B cell (primary cell): ENCODE data around the gene ZBTB32. TPM values are rescaled to one million over a fixed set of nuclear protein-coding genes. Genes with fewer than 3 reads are reported as not detected.

Experiments
- ATAC-seq: fragments of 200-7000 bp; cut with Tn5 transposase; one replicate; pipeline ENCODE4 v1.10.0; 2021; ENCODE audit warnings: low read depth, mild to moderate bottlenecking, moderate number of reproducible peaks, moderate library complexity
- CTCF ChIA-PET: fragments of 350-600 bp; sonication (Branson Sonifier 250); formaldehyde crosslinking; loops from one replicate; lab custom pipeline; 2021; ENCODE audit warnings: antibody characterized with exemption, inconsistent platforms; lab: Charles Lee
- POLR2A ChIA-PET: fragments of 350-600 bp; sonication (Branson Sonifier 250); formaldehyde crosslinking; loops from one replicate; lab custom pipeline; 2021; ENCODE audit warnings: antibody characterized with exemption; lab: Charles Lee
- DNase-seq: peaks from one replicate; pipeline ENCODE4 v3.0.0; 2013
- H2AFZ ChIP-seq: 2 replicates; pipeline ENCODE4 v1.6.1; 2012; ENCODE audit warnings: mild to moderate bottlenecking, low read depth, low read length; ENCODE audit not compliant: insufficient read depth, poor library complexity, severe bottlenecking
- H3K27ac ChIP-seq, 2 donors: 1 replicate in 1 of 2; 2 replicates in 1 of 2; pipeline ENCODE4 v1.5.1; 2012 to 2013; ENCODE audit warnings: low read length in 2 of 2, mild to moderate bottlenecking in 2 of 2, moderate library complexity in 1 of 2
- H3K27me3 ChIP-seq, 4 experiments: fragments of 200-600 bp in 1 of 4; sonication (generic) in 1 of 4; replicated peaks in 1 of 4; 1 replicate in 2 of 4; 2 replicates in 2 of 4; pipeline versions ENCODE4 v1.6.1 to v1.7.0; 2013 to 2016; ENCODE audit warnings: low read length in 3 of 4, mild to moderate bottlenecking in 2 of 4, mixed read lengths in 1 of 4, moderate library complexity in 1 of 4; ENCODE audit not compliant: insufficient read depth in 4 of 4, control insufficient read depth in 3 of 4; ENCODE audit errors: control extremely low read depth in 1 of 4
- H3K36me3 ChIP-seq, 2 experiments: replicated peaks in 1 of 2; 1 replicate in 1 of 2; 2 replicates in 1 of 2; pipeline versions ENCODE4 v1.6.1 to v1.7.1; 2013; ENCODE audit warnings: low read length in 1 of 2; ENCODE audit not compliant: insufficient read depth in 2 of 2, control insufficient read depth in 1 of 2; ENCODE audit errors: control extremely low read depth in 1 of 2, extremely low read depth in 1 of 2
- H3K4me1 ChIP-seq, 2 donors: fragments of 200-600 bp in 1 of 2; sonication (generic) in 1 of 2; 1 replicate in 1 of 2; 2 replicates in 1 of 2; pipeline versions ENCODE4 v1.5.1 to v1.6.1; 2013 to 2017; ENCODE audit warnings: low read length in 2 of 2; ENCODE audit not compliant: control insufficient read depth in 2 of 2, insufficient read depth in 2 of 2
- H3K4me2 ChIP-seq: replicated peaks from 2 replicates; pipeline ENCODE3; 2012; ENCODE audit warnings: mild to moderate bottlenecking, low read depth, low read length; ENCODE audit not compliant: poor library complexity, severe bottlenecking
- H3K4me3 ChIP-seq, 5 experiments: fragments of 200-600 bp in 1 of 5; sonication (generic) in 1 of 5; 1 replicate in 3 of 5; 2 replicates in 2 of 5; pipeline versions ENCODE4 v1.5.1 to v1.7.0; 2011 to 2016; ENCODE audit warnings: low read length in 4 of 5, mild to moderate bottlenecking in 4 of 5, low read depth in 2 of 5, control low read depth in 1 of 5, moderate library complexity in 1 of 5; ENCODE audit not compliant: insufficient read depth in 1 of 5; ENCODE audit errors: control extremely low read depth in 1 of 5, extremely low read depth in 1 of 5
- H3K79me2 ChIP-seq: fragments of 200-600 bp; sonication (generic); one replicate; pipeline ENCODE4 v1.6.0; 2016; ENCODE audit warnings: low read length; ENCODE audit not compliant: control insufficient read depth, insufficient read depth
- H3K9ac ChIP-seq: fragments of 200-600 bp; sonication (generic); 2 replicates; pipeline ENCODE4 v1.6.1; 2017; ENCODE audit warnings: mild to moderate bottlenecking, low read length, moderate library complexity
- H3K9me3 ChIP-seq, 3 donors: one replicate each; pipeline versions ENCODE4 v1.6.1 to v1.7.1; 2013; ENCODE audit warnings: low read length in 2 of 3; ENCODE audit not compliant: control insufficient read depth in 2 of 3, insufficient read depth in 1 of 3; ENCODE audit errors: control extremely low read depth in 1 of 3
- H4K20me1 ChIP-seq: 2 replicates; pipeline ENCODE4 v1.6.0; 2012; ENCODE audit warnings: mild to moderate bottlenecking, low read length; ENCODE audit not compliant: insufficient read depth, control insufficient read depth, poor library complexity, severe bottlenecking
- H3K27ac Mint-ChIP-seq: one replicate; pipeline ENCODE4 v1.8.0; 2021; ENCODE audit warnings: mixed read lengths
- H3K27me3 Mint-ChIP-seq: one replicate; pipeline ENCODE4 v1.8.0; 2021; ENCODE audit warnings: mixed read lengths
- H3K4me1 Mint-ChIP-seq: one replicate; pipeline ENCODE4 v1.8.0; 2021; ENCODE audit warnings: mixed read lengths
- H3K4me3 Mint-ChIP-seq: one replicate; pipeline ENCODE4 v1.8.0; 2021; ENCODE audit warnings: mixed read lengths
- H3K9me3 Mint-ChIP-seq: one replicate; pipeline ENCODE4 v1.8.0; 2022; ENCODE audit warnings: mixed read lengths; ENCODE audit not compliant: insufficient read depth
- EZH2 ChIP-seq: IDR thresholded peaks from 2 replicates; pipeline ENCODE4 v1.6.1; 2012; ENCODE audit warnings: borderline replicate concordance, low read depth, mild to moderate bottlenecking, moderate library complexity, low read length; ENCODE audit not compliant: insufficient read depth, poor library complexity, severe bottlenecking
- WGBS: methylation state at CpG from one replicate; pipeline ENCODE4 v1.1.5; 2013; ENCODE audit warnings: missing lambda C conversion rate; ENCODE audit not compliant: insufficient coverage; 5-methylcytosine and 5-hydroxymethylcytosine counted together
- intact Hi-C: fragments of 100-400 bp; cut with micrococcal nuclease; formaldehyde crosslinking; loops from one replicate; pipeline ENCODE4 v1.10.0; 2022
- polyA plus RNA-seq: library from polyadenylated mRNA; depleted of rRNA; stranded (reverse); fragments of >200 nt; gene quantifications from 2 replicates; pipeline ENCODE4 v1.2.3, GENCODE V29; 2012
- total RNA-seq, 2 donors: library from RNA; stranded (reverse); fragments of 120-200 nt in 1 of 2; gene quantifications; 1 replicate in 1 of 2; 2 replicates in 1 of 2; pipeline versions ENCODE4 v1.2.3 to v1.2.4, GENCODE V29; 2013 to 2022
- TF ChIP-seq, protein P1 (sequence below): fragments of 200-600 bp; IDR thresholded peaks from one replicate; pipeline ENCODE4 v1.8.0; 2022; ENCODE audit warnings: antibody characterized with exemption, mild to moderate bottlenecking

Gene ZBTB32
- total and polyA plus RNA-seq, 2 donors (not counting 1 experiment from before 2014, with no cell fraction given), result 18.9 to 28.1 TPM

DNA sequence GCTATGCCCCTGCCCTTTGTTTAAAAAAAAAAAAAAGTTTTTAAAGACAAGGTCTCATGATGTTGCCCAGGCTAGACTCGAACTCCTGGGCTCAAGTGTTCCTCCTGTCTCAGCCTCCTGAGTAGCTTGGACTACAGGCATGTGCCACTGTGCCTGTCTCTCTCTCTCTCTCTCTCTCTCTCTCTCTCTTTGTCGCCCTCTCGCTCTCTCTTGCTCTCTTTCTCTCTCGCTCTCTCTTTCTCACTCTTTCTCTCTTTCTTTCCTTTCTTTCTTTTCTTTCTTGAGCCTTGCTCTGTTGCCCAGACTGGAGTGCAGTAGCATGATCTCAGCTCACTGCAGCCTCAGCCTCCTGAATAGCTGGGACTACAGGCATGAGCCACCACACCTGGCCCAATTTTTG, 48.8 kb upstream of the ZBTB32 start:
- Mint-ChIP-seq H3K27ac (no peak overlapping the region), H3K27me3 (no peaks in the 10 kb centered on the region), H3K4me3 (no peak overlapping the region), H3K9me3 (no peaks in the 10 kb centered on the region), H3K4me1 (peaks cover 7% of the 10 kb centered on the region)
- TF ChIP-seq EZH2, result no peak
- TF ChIP-seq, protein P1, sequence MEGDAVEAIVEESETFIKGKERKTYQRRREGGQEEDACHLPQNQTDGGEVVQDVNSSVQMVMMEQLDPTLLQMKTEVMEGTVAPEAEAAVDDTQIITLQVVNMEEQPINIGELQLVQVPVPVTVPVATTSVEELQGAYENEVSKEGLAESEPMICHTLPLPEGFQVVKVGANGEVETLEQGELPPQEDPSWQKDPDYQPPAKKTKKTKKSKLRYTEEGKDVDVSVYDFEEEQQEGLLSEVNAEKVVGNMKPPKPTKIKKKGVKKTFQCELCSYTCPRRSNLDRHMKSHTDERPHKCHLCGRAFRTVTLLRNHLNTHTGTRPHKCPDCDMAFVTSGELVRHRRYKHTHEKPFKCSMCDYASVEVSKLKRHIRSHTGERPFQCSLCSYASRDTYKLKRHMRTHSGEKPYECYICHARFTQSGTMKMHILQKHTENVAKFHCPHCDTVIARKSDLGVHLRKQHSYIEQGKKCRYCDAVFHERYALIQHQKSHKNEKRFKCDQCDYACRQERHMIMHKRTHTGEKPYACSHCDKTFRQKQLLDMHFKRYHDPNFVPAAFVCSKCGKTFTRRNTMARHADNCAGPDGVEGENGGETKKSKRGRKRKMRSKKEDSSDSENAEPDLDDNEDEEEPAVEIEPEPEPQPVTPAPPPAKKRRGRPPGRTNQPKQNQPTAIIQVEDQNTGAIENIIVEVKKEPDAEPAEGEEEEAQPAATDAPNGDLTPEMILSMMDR, result no peak
- no peak overlapping the region for H2AFZ ChIP-seq
- H3K27me3 ChIP-seq, result no peaks in the 10 kb centered on the region
- H3K9me3 ChIP-seq, result no peaks in the 10 kb centered on the region
- H3K36me3 ChIP-seq, result peaks cover 9 to 71% of the 10 kb centered on the region in 2 experiments
- WGBS, result 100% methylated on average over 4 of the region's 4 CpGs
- intact Hi-C loops, result no loop called here
- H3K27ac ChIP-seq, result no peak overlapping the region
- ChIA-PET POLR2A (interaction anchor here (0.8 kb wide), 1 partner anchor 11 kb away, joined by 4 read pairs; no protein-coding TSS in a partner anchor), CTCF (interaction anchor here (0.6 kb wide), 1 partner anchor 19 kb away, joined by 3 read pairs; no protein-coding TSS in a partner anchor)
- no peak for ATAC-seq
- no peak overlapping the region for H3K9ac ChIP-seq
- no peak overlapping the region for H3K4me2 ChIP-seq
- peaks cover 5% of the 10 kb centered on the region for H4K20me1 ChIP-seq
- H3K4me3 ChIP-seq, result no peak overlapping the region
- peaks cover 2% of the 10 kb centered on the region in 2 donors for H3K4me1 ChIP-seq
- DNase-seq, result no peak
- peaks cover 41% of the 10 kb centered on the region for H3K79me2 ChIP-seq

DNA sequence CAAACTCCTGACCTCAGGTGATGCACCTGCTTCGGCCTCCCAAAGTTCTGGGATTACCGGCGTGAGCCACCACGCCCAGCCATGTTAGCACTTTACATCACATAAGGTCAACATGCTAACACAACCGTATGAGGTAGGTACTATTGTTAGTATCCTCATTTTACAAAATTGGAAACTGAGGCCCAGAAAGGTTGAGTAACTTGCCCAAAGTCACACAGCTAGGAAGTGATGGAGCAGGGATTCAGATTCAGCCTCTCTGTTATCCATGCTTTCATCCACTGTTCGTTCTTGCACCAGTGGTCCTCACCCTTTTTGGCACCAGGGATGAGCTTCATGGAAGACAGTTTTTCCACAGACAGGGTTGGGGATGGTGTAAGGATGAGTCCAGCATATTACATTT, 47.7 kb upstream of the ZBTB32 start:
- no CpG with 5 or more reads among the region's 6 CpGs for WGBS
- Mint-ChIP-seq H3K27ac (no peak overlapping the region), H3K4me1 (no peaks in the 10 kb centered on the region), H3K4me3 (no peak overlapping the region), H3K27me3 (no peaks in the 10 kb centered on the region), H3K9me3 (no peaks in the 10 kb centered on the region)
- no peak for TF ChIP-seq EZH2
- TF ChIP-seq, protein P1, result no peak
- Histone ChIP-seq H3K27me3 (no peaks in the 10 kb centered on the region), H2AFZ (no peak overlapping the region), H3K4me3 (no peak overlapping the region), H3K4me1 (no peaks in the 10 kb centered on the region), H4K20me1 (no peaks in the 10 kb centered on the region), H3K79me2 (peaks cover 32% of the 10 kb centered on the region), H3K4me2 (no peak overlapping the region), H3K27ac (no peak overlapping the region), H3K9me3 (no peaks in the 10 kb centered on the region), H3K36me3 (peaks cover 8 to 68% of the 10 kb centered on the region in 2 experiments), H3K9ac (no peak overlapping the region)
- DNase-seq (no peak), ATAC-seq (no peak)
- ChIA-PET CTCF (no interaction called here), POLR2A (no interaction called here)
- intact Hi-C loops, result no loop called here
